Testis (tissue), 3 donors: ENCODE measurements around the gene NMB. TPM values are rescaled to one million over a fixed set of nuclear protein-coding genes. Genes with fewer than 3 reads are reported as not detected.

Experiments used
- DNase-seq: peaks from one replicate; pipeline ENCODE4 v3.0.0-alpha.2; 2019
- H3K27ac ChIP-seq, 2 donors: fragments of 200-600 bp; sonication (generic); one replicate each; pipeline ENCODE4 v1.5.1; 2019
- H3K27me3 ChIP-seq: fragments of 200-600 bp; sonication (generic); one replicate; pipeline ENCODE4 v1.5.1; 2019
- H3K36me3 ChIP-seq: fragments of 200-600 bp; sonication (generic); one replicate; pipeline ENCODE4 v1.5.1; 2017; ENCODE audit warnings: low read depth; ENCODE audit errors: missing control alignments
- H3K4me1 ChIP-seq: fragments of 200-600 bp; sonication (generic); one replicate; pipeline ENCODE4 v1.5.1; 2019
- H3K4me3 ChIP-seq, 2 donors: fragments of 200-600 bp; sonication (generic); one replicate each; pipeline ENCODE4 v1.5.1; 2017 to 2019
- H3K9me3 ChIP-seq: fragments of 200-600 bp; sonication (generic); one replicate; pipeline ENCODE4 v1.5.1; 2017
- CTCF ChIP-seq, 3 experiments: fragments of 450-650 bp in 2 of 3; fragments of 200-600 bp in 1 of 3; sonication (generic) in 1 of 3; IDR thresholded peaks; one replicate each; pipeline ENCODE4 v1.5.1; 2016 to 2019; ENCODE audit warnings: antibody characterized with exemption in 3 of 3, mild to moderate bottlenecking in 2 of 3, moderate library complexity in 1 of 3
- POLR2A ChIP-seq: fragments of 450-650 bp; IDR thresholded peaks from one replicate; pipeline ENCODE4 v1.6.1; 2017; ENCODE audit warnings: antibody characterized with exemption, mild to moderate bottlenecking, moderate library complexity
- whole genome bisulfite sequencing, 2 donors: methylation state at CpG; one replicate each; pipeline ENCODE4 v1.1.5; 2018; 5-methylcytosine and 5-hydroxymethylcytosine counted together
- intact Hi-C: fragments of 100-400 bp; cut with DNase I; formaldehyde crosslinking; loops from one replicate; pipeline ENCODE4 v1.15.1; 2023; ENCODE audit warnings: low total_unique reads
- polyA plus RNA-seq: library from polyadenylated mRNA; stranded (reverse); fragments of 350-450 nt; fragmentation: Illumina TruSeq; extraction: RNeasy Lipid Tissue Mini Kit (QIAGEN cat#74804); gene quantifications from one replicate; pipeline ENCODE4 v1.2.3, GENCODE V29; 2014; ENCODE audit warnings: low read depth, low replicate concordance; ENCODE audit not compliant: insufficient read depth
- total RNA-seq, 2 donors: library from RNA; depleted of rRNA; stranded (reverse); fragments of >200 nt; gene quantifications; one replicate each; pipeline ENCODE4 v1.2.3, GENCODE V29; 2016

The NMB gene
- total and polyA plus RNA-seq, 3 donors from 2014 or later, result 7.5 to 17.5 (median 11.0) TPM

- H3K27ac ChIP-seq, result no peak overlapping the region
- DNase-seq, result no peak
- no peak for TF ChIP-seq POLR2A
- no peak for TF ChIP-seq CTCF (IDR thresholded peaks at IDR 0.05)
Measured at GRCh38 chr15:84616235-84616634, 41.8 kb downstream of the NMB start.

GRCh38 chr15:84611631-84612030 is 46.4 kb downstream of the NMB start:
- intact Hi-C loops, result no loop called here
- no peak overlapping the region for H3K27ac ChIP-seq
- no peaks in the 10 kb centered on the region for H3K9me3 ChIP-seq
- no peak for DNase-seq
- H3K36me3 ChIP-seq, result no peaks in the 10 kb centered on the region
- H3K4me1 ChIP-seq, result no peaks in the 10 kb centered on the region
- TF ChIP-seq CTCF (IDR thresholded peaks at IDR 0.05) (no peak), POLR2A (no peak)
- 94 to 97% methylated on average over 7 of the region's 7 CpGs for WGBS, 2 donors
- H3K27me3 ChIP-seq, result no peaks in the 10 kb centered on the region
- no peak overlapping the region for H3K4me3 ChIP-seq

More at GRCh38 chr15:84616235-84616634, 41.8 kb downstream of the NMB start:
- WGBS, 2 donors, result 86 to 91% methylated on average over 3 of the region's 3 CpGs
- no peaks in the 10 kb centered on the region for H3K9me3 ChIP-seq
- H3K27me3 ChIP-seq, result no peaks in the 10 kb centered on the region
- intact Hi-C loops, result no loop called here
- H3K4me1 ChIP-seq, result no peaks in the 10 kb centered on the region
- no peaks in the 10 kb centered on the region for H3K36me3 ChIP-seq
- no peak overlapping the region for H3K4me3 ChIP-seq

GRCh38 chr15:84609818-84610525 is 48.0 kb downstream of the NMB start:
- Histone ChIP-seq H3K9me3 (no peaks in the 10 kb centered on the region), H3K27ac (no peak overlapping the region), H3K27me3 (no peaks in the 10 kb centered on the region), H3K4me1 (no peaks in the 10 kb centered on the region), H3K36me3 (no peaks in the 10 kb centered on the region), H3K4me3 (no peak overlapping the region)
- intact Hi-C loops, result no loop called here
- TF ChIP-seq POLR2A (no peak), CTCF (IDR thresholded peaks at IDR 0.05) (no peak)
- DNase-seq, result no peak
- 87 to 88% methylated on average over 11 of the region's 11 CpGs for WGBS, 2 donors

GRCh38 chr15:84608707-84609284 is 49.2 kb downstream of the NMB start:
- intact Hi-C loops, result no loop called here
- WGBS, 2 donors, result 57 to 75% methylated on average over 1 of the region's 1 CpG
- Histone ChIP-seq H3K4me1 (no peaks in the 10 kb centered on the region), H3K9me3 (no peaks in the 10 kb centered on the region), H3K27ac (no peak overlapping the region), H3K36me3 (no peaks in the 10 kb centered on the region), H3K27me3 (no peaks in the 10 kb centered on the region), H3K4me3 (no peak overlapping the region)
- no peak for DNase-seq
- TF ChIP-seq CTCF (IDR thresholded peaks at IDR 0.05), result no peak
- TF ChIP-seq POLR2A, result no peak
